Measurements from ENCODE around the gene PPP6R1. TPM values are rescaled to one million over a fixed set of nuclear protein-coding genes. Genes with fewer than 3 reads are reported as not detected.

PPP6R1 gene
- total and polyA plus RNA-seq, 2 of the 13 experiments (the other 11 are each of a cell fraction or from before 2014, with no cell fraction given) = 25.8 to 54.0 TPM

GRCh38 chr19:55209693-55210472, 48.9 kb downstream of the PPP6R1 start (continued):
- TF ChIP-seq RARA (CRISPR knock-in tag; IDR thresholded peaks at IDR 0.05) (peak; percentile 86), BHLHE40 (IDR thresholded peaks at IDR 0.05; ENCODE audit: low read length) (peak; percentile 46; the same call in 1 of the 2 replicates), ATF7 (IDR thresholded peaks at IDR 0.05) (no peak), ATF7 (CRISPR knock-in tag; IDR thresholded peaks at IDR 0.05) (no peak), PCBP1 (IDR thresholded peaks at IDR 0.05; ENCODE audit: borderline replicate concordance, low read depth, low read length) (0 out of 2 replicates have a peak, but pooled peaks have one; percentile 51), TOE1 (CRISPR knock-in tag; IDR thresholded peaks at IDR 0.05) (no peak), ZNF282 (IDR thresholded peaks at IDR 0.05; ENCODE audit: partially characterized antibody) (no peak), MAFF (IDR thresholded peaks at IDR 0.05; ENCODE audit: low read depth, low read length) (no peak), SIN3B (IDR thresholded peaks at IDR 0.05; ENCODE audit: low read length) (no peak), ZNF7 (CRISPR knock-in tag; IDR thresholded peaks at IDR 0.05) (no peak), SYNCRIP (IDR thresholded peaks at IDR 0.05; ENCODE audit: insufficient read depth, low read depth, low read length) (no peak), ZNF563 (CRISPR knock-in tag; IDR thresholded peaks at IDR 0.05) (peak; percentile 87; the same call in 1 of the 2 replicates), MEIS2 (CRISPR knock-in tag; IDR thresholded peaks at IDR 0.05) (no peak), MXD4 (CRISPR knock-in tag; IDR thresholded peaks at IDR 0.05) (no peak), ZNF354B (CRISPR knock-in tag; IDR thresholded peaks at IDR 0.05) (no peak), SSRP1 (CRISPR knock-in tag; IDR thresholded peaks at IDR 0.05) (no peak), PAX8 (CRISPR knock-in tag; IDR thresholded peaks at IDR 0.05; ENCODE audit: borderline replicate concordance) (no peak), ZNF569 (CRISPR knock-in tag; IDR thresholded peaks at IDR 0.05; ENCODE audit: borderline replicate concordance) (no peak), RFXANK (CRISPR knock-in tag; IDR thresholded peaks at IDR 0.05) (no peak), PITX1 (CRISPR knock-in tag; IDR thresholded peaks at IDR 0.05) (no peak; the same call in 1 of the 2 replicates)
- TF ChIP-seq, protein P1, sequence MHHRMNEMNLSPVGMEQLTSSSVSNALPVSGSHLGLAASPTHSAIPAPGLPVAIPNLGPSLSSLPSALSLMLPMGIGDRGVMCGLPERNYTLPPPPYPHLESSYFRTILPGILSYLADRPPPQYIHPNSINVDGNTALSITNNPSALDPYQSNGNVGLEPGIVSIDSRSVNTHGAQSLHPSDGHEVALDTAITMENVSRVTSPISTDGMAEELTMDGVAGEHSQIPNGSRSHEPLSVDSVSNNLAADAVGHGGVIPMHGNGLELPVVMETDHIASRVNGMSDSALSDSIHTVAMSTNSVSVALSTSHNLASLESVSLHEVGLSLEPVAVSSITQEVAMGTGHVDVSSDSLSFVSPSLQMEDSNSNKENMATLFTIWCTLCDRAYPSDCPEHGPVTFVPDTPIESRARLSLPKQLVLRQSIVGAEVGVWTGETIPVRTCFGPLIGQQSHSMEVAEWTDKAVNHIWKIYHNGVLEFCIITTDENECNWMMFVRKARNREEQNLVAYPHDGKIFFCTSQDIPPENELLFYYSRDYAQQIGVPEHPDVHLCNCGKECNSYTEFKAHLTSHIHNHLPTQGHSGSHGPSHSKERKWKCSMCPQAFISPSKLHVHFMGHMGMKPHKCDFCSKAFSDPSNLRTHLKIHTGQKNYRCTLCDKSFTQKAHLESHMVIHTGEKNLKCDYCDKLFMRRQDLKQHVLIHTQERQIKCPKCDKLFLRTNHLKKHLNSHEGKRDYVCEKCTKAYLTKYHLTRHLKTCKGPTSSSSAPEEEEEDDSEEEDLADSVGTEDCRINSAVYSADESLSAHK (CRISPR knock-in tag; IDR thresholded peaks at IDR 0.05; ENCODE audit: borderline replicate concordance) = no peak
- TF ChIP-seq, protein P2, sequence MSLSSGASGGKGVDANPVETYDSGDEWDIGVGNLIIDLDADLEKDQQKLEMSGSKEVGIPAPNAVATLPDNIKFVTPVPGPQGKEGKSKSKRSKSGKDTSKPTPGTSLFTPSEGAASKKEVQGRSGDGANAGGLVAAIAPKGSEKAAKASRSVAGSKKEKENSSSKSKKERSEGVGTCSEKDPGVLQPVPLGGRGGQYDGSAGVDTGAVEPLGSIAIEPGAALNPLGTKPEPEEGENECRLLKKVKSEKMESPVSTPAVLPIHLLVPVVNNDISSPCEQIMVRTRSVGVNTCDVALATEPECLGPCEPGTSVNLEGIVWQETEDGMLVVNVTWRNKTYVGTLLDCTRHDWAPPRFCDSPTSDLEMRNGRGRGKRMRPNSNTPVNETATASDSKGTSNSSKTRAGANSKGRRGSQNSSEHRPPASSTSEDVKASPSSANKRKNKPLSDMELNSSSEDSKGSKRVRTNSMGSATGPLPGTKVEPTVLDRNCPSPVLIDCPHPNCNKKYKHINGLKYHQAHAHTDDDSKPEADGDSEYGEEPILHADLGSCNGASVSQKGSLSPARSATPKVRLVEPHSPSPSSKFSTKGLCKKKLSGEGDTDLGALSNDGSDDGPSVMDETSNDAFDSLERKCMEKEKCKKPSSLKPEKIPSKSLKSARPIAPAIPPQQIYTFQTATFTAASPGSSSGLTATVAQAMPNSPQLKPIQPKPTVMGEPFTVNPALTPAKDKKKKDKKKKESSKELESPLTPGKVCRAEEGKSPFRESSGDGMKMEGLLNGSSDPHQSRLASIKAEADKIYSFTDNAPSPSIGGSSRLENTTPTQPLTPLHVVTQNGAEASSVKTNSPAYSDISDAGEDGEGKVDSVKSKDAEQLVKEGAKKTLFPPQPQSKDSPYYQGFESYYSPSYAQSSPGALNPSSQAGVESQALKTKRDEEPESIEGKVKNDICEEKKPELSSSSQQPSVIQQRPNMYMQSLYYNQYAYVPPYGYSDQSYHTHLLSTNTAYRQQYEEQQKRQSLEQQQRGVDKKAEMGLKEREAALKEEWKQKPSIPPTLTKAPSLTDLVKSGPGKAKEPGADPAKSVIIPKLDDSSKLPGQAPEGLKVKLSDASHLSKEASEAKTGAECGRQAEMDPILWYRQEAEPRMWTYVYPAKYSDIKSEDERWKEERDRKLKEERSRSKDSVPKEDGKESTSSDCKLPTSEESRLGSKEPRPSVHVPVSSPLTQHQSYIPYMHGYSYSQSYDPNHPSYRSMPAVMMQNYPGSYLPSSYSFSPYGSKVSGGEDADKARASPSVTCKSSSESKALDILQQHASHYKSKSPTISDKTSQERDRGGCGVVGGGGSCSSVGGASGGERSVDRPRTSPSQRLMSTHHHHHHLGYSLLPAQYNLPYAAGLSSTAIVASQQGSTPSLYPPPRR (CRISPR knock-in tag; IDR thresholded peaks at IDR 0.05; ENCODE audit: borderline replicate concordance) = no peak
- TF ChIP-seq, protein P3, sequence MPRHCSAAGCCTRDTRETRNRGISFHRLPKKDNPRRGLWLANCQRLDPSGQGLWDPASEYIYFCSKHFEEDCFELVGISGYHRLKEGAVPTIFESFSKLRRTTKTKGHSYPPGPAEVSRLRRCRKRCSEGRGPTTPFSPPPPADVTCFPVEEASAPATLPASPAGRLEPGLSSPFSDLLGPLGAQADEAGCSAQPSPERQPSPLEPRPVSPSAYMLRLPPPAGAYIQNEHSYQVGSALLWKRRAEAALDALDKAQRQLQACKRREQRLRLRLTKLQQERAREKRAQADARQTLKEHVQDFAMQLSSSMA (CRISPR knock-in tag; IDR thresholded peaks at IDR 0.05) = peak; percentile 83; the same call in 1 of the 2 replicates
